T-helper 17 cell (primary cell): ENCODE data around the gene PYGO2. TPM values are rescaled to one million over a fixed set of nuclear protein-coding genes. Genes with fewer than 3 reads are reported as not detected.
A peak's percentile ranks its signal among the peaks of the same experiment; 100 is the strongest.

ENCODE experiments used
- ATAC-seq: fragments of 150-1000 bp; cut with Tn5 transposase; 2 replicates; pipeline ENCODE4 v1.10.0; 2021; ENCODE audit warnings: mild to moderate bottlenecking, moderate library complexity
- DNase-seq, 3 donors: peaks; one replicate each; pipeline versions ENCODE4 v3.0.0 to v3.0.0-alpha.2; 2020 to 2021
- H3K9me3 ChIP-seq: one replicate; pipeline ENCODE4 v1.7.0; 2013; ENCODE audit warnings: low read length, mild to moderate bottlenecking; ENCODE audit not compliant: control insufficient read depth, poor library complexity, severe bottlenecking
- H3K27ac Mint-ChIP-seq: one replicate; pipeline ENCODE4 v1.8.0; 2022; ENCODE audit warnings: mild to moderate bottlenecking, moderate library complexity, mixed read lengths
- H3K27me3 Mint-ChIP-seq: one replicate; pipeline ENCODE4 v1.8.0; 2022; ENCODE audit warnings: mixed read lengths
- H3K36me3 Mint-ChIP-seq: one replicate; pipeline ENCODE4 v1.8.0; 2022; ENCODE audit warnings: low read depth, mixed read lengths
- H3K4me1 Mint-ChIP-seq: one replicate; pipeline ENCODE4 v1.8.0; 2022; ENCODE audit warnings: mild to moderate bottlenecking, mixed read lengths
- H3K4me3 Mint-ChIP-seq: one replicate; pipeline ENCODE4 v1.8.0; 2022; ENCODE audit warnings: mild to moderate bottlenecking, moderate library complexity, mixed read lengths
- total RNA-seq, 4 donors: library from RNA in 2 of 4; stranded (reverse) in 2 of 4; gene quantifications; one replicate each; pipeline ENCODE4 v1.2.3 and lab custom pipeline; 2022 to 2026

The PYGO2 gene
- total RNA-seq: 10 to 100 TPM; 34.7 to 45.1 TPM
- 64.2 to 88.4 reads per million in 2 donors for total RNA-seq (lab: John Stamatoyannopoulos, UW)

DNA sequence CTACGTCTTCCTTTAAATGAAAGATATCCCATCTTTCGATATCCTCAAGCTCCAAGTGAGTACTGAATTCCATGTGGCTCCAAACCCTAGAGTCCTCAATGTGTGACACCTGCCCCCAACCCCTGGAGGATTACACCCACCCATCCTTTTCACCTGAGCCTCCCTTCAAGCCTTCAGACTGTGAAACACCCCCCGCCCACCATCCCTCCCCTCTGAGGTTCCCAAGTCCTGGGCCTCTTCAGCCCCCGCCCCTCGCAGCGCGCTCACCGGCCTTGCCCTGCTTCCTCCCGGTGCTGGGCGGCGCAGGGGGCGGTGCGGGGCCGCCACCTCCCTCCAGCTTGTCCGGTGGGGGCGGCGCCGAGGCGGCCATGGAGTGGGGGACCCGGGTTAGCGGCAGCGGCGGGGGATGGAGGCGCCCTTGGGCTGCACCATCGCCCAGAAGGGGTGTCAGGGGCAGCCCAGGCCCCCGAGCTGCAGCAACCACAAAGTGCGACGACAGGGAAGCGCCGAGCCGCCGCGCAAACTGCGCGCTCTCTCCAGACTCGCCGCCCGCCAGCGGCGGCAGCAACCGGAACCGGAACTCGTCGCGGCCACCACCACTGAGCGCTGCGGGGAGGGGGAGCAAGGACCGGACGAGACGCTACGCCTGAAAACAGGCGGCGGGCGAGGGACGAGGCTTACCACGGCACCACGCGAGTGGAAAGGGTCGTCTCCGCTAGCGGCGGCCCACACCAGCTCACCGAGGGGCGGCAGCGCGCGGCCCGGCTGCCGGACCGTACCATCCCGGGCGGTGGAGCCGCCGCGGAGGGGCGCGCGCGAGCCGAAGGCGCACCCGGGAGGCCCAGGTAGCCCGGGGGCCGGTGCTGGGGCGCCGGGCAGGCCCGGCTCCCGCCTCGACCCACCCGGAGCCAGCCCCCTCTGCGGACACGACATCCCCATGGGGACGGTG lies at the start of gene PYGO2:
PYGO2 (minus strand) TSS at position 576 of the 949 bp plus-strand sequence; CDS start at position 370, 206 bp downstream.
- no peaks in the 10 kb centered on the region for H3K9me3 ChIP-seq
- H3K27me3 Mint-ChIP-seq: no peaks in the 10 kb centered on the region
- peak within 1 kb of the TSS; percentile 95 for H3K4me3 Mint-ChIP-seq
- peaks cover 29% of the 10 kb centered on the region for H3K4me1 Mint-ChIP-seq
- ATAC-seq (peak; percentile 80), DNase-seq (peak; percentile 71 to 81 (median 79))
- H3K27ac Mint-ChIP-seq: peak within 1 kb of the TSS; percentile 92
- H3K36me3 Mint-ChIP-seq: peaks cover 3% of the 10 kb centered on the region

DNA sequence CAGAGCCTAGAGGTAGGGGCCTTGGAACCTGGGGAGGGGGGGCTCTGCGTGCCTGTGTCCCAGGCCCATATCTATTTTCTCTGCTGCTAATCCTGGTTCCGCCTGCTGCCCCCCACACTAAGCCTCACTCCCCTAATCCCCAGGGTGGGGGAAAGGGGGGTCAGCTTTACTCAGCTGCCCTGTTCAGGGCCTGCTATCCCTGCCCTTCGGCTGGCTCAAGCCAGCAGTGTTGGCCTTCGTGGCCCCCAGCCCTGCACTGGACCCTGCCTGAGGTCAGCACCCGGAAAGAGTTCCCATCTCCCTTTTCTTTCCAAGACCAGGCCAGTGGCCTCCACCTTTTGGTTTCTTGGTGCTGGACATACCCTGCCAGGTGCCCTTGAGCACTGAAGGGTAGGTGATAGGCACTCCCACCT lies 49.4 kb upstream of the PYGO2 start:
- ATAC-seq: no peak
- peak overlapping the region; percentile 95 for H3K27ac Mint-ChIP-seq
- no peaks in the 10 kb centered on the region for H3K9me3 ChIP-seq
- H3K27me3 Mint-ChIP-seq: no peaks in the 10 kb centered on the region
- peaks cover 9% of the 10 kb centered on the region for H3K36me3 Mint-ChIP-seq
- no peak for DNase-seq
- peaks cover 66% of the 10 kb centered on the region for H3K4me1 Mint-ChIP-seq
- H3K4me3 Mint-ChIP-seq: peak overlapping the region; percentile 98

DNA sequence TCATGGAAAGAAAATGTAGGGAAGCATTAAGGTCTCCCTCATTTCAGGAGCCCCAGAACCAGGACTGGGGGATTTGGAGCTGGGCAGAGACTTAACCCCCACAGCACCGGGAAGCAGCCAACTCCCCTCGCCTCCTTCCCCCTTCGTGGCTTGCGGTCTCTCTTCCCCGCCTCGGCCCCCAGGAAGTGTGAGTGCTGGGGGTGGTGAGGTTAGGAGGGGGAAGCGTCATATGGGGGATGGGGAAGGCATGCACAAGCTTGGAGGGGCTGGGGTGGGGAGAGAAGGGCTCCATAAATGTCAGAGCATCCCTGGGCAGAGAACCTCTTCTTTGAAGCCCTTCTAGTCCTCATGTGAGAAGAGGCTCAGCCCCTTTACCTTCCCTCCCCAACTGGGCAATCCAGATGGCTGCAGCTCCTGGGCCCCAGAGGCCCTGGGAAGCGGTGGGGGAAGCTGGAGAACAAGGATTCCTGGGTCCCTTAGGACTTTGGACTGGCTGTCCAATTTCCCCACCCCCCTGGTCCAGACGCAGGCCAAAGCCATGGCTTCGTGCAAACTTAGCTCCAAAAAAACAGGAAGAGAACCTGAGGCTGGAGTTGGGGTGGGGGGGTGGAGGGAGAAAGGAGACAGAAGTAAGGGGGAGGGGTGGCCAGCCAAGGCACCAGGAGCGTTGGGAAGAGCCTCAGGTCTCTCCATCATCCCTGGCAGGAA lies 48.8 kb upstream of the PYGO2 start:
- peaks cover 7% of the 10 kb centered on the region for H3K36me3 Mint-ChIP-seq
- no peaks in the 10 kb centered on the region for H3K27me3 Mint-ChIP-seq
- peak overlapping the region; percentile 98 for H3K4me3 Mint-ChIP-seq
- ATAC-seq (no peak), DNase-seq (no peak)
- H3K9me3 ChIP-seq: no peaks in the 10 kb centered on the region
- peak overlapping the region; percentile 95 for H3K27ac Mint-ChIP-seq
- peaks cover 65% of the 10 kb centered on the region for H3K4me1 Mint-ChIP-seq

GRCh38 chr1:155009742-155010141 lies 48.2 kb upstream of the PYGO2 start:
- peak overlapping the region; percentile 98 for H3K4me3 Mint-ChIP-seq
- peaks cover 69% of the 10 kb centered on the region for H3K4me1 Mint-ChIP-seq
- DNase-seq: no peak
- H3K9me3 ChIP-seq: no peaks in the 10 kb centered on the region
- H3K36me3 Mint-ChIP-seq: peaks cover 7% of the 10 kb centered on the region
- peak overlapping the region; percentile 95 for H3K27ac Mint-ChIP-seq
- no peak for ATAC-seq
- no peaks in the 10 kb centered on the region for H3K27me3 Mint-ChIP-seq

DNA sequence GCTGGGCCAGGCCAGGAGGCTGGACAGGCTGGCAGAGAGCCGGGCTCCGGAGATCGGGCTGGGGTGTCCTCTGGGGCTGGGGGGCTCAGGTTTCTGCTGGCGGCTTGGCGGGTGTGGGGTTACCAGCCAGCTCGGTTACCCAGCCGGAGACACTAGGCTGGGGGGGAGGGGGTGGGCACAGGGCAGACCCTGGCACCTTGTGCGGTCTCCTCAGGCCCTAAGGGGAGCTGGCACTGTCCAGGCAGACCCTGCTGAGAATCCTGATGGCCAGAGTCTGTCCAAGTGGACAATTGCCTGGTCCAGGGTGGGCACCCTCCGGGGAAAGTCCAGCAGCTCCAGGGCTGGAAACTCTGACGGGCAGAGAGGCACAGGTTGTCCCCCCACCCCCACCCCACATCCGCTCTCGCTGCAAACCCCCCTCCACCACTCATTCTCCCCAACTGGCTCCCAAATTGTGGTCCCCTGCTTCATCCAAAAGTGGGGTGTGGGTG lies 47.7 kb upstream of the PYGO2 start:
- no peaks in the 10 kb centered on the region for H3K27me3 Mint-ChIP-seq
- H3K9me3 ChIP-seq: no peaks in the 10 kb centered on the region
- H3K4me1 Mint-ChIP-seq: peaks cover 72% of the 10 kb centered on the region
- peak overlapping the region; percentile 95 for H3K27ac Mint-ChIP-seq
- peaks cover 7% of the 10 kb centered on the region for H3K36me3 Mint-ChIP-seq
- no peak for DNase-seq
- peak overlapping the region; percentile 98 for H3K4me3 Mint-ChIP-seq
- no peak for ATAC-seq

DNA sequence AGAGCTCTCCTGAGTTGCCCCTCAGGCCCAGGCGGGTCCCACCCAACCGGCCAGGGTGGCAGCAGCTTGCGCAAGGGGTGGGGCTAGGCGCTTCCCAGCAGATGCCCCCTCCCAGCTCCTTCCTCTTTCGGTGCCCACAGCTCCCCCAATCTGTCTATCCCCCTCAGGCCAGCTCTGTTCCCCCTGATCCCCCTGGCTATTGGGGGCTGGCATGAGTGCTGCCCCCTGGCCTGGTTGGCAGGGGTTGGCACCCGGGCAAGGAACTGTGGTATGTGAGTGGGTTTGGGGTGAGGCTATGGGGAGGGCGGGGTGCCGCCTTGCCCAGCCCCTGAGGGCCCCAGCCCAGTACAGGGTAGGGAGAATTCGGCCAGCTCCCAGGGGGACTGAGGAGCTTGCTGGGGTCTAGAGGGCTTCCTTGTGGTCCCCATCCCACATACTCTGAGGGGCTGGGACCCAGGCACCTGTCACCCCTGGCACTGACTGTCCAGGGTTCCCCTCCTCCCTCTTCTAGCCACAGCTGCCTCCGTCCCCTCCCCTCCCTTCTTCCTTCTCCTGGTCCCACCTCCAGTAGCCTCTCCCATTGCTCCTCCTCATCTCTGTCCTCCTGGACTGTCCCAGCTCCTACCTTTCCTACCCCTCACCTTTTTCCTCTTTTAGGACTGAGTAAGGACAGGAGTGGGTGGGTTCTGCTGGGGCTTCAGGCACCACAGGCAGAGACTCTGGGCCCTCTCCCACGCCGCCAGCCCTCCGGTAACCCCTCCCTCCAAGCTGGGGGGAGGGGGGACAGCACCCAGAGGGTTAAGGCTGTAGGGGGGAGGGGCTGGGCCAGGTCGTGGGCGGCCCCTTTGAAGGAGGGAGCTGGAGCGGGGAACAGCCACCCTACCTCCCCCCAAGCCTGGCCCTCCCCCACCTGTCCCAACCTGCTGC lies 46.7 kb upstream of the PYGO2 start:
- Mint-ChIP-seq H3K4me3 (peak overlapping the region; percentile 98), H3K27ac (peak overlapping the region; percentile 95), H3K4me1 (peaks cover 67% of the 10 kb centered on the region), H3K36me3 (peaks cover 10% of the 10 kb centered on the region), H3K27me3 (no peaks in the 10 kb centered on the region)
- H3K9me3 ChIP-seq: no peaks in the 10 kb centered on the region
- no peak for DNase-seq
- ATAC-seq: no peak

GRCh38 chr1:155007251-155007828 lies 45.8 kb upstream of the PYGO2 start:
- Mint-ChIP-seq H3K27ac (peak overlapping the region; percentile 96), H3K27me3 (no peaks in the 10 kb centered on the region), H3K36me3 (peaks cover 10% of the 10 kb centered on the region), H3K4me3 (peak overlapping the region; percentile 98), H3K4me1 (peaks cover 58% of the 10 kb centered on the region)
- no peaks in the 10 kb centered on the region for H3K9me3 ChIP-seq
- DNase-seq: no peak
- ATAC-seq: no peak

DNA sequence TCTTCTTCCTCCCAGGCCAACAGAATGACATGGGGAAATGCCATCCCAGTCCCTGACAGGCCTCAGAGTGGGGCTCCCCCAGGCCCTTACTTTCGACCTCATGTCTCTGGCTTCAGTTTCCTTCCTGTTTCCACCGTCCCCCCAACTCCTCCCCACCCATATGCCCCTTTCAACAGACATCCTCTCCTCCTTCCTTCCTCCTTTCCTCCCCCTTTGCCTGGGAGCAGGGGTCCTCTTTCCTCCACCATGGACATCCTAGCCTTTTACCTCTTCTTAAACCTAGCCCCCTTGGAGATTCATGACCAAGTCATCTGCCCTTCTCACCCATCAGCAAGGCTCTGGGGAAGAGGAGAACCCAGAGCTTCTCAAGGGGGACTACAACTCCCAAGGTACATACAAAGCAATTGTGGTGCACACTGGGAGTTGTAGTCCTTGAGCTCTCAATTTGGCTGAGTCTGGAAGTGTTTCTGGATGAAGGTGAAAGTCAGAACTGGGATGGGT lies 45.1 kb upstream of the PYGO2 start:
- H3K9me3 ChIP-seq: no peaks in the 10 kb centered on the region
- ATAC-seq: peak; percentile 44
- no peak for DNase-seq
- Mint-ChIP-seq H3K27ac (peak overlapping the region; percentile 96), H3K4me1 (peaks cover 54% of the 10 kb centered on the region), H3K4me3 (peak overlapping the region; percentile 78), H3K36me3 (peaks cover 10% of the 10 kb centered on the region), H3K27me3 (no peaks in the 10 kb centered on the region)

- Mint-ChIP-seq H3K4me1 (peaks cover 48% of the 10 kb centered on the region), H3K36me3 (peaks cover 10% of the 10 kb centered on the region), H3K27me3 (no peaks in the 10 kb centered on the region), H3K27ac (peak overlapping the region; percentile 96), H3K4me3 (peak overlapping the region; percentile 99)
- ATAC-seq (no peak), DNase-seq (peak in 1 of 3 donors; percentile 37)
- no peaks in the 10 kb centered on the region for H3K9me3 ChIP-seq
These were observed 43.8 kb upstream of the PYGO2 start for GRCh38 chr1:155005076-155006011.

GRCh38 chr1:155004352-155005075 lies 42.9 kb upstream of the PYGO2 start:
- DNase-seq: no peak
- peak overlapping the region; percentile 99 for H3K4me3 Mint-ChIP-seq
- peak overlapping the region; percentile 96 for H3K27ac Mint-ChIP-seq
- H3K27me3 Mint-ChIP-seq: no peaks in the 10 kb centered on the region
- H3K4me1 Mint-ChIP-seq: peaks cover 47% of the 10 kb centered on the region
- peaks cover 6% of the 10 kb centered on the region for H3K36me3 Mint-ChIP-seq
- no peaks in the 10 kb centered on the region for H3K9me3 ChIP-seq
- no peak for ATAC-seq
